WI38 (cell line): ENCODE data around the gene FAM53B.

Experiments used
- H3K4me3 ChIP-seq: 2 replicates; pipeline ENCODE4 v1.5.1; 2011; ENCODE audit warnings: low read depth, mild to moderate bottlenecking, control low read depth, low read length
- TF ChIP-seq, protein P1 (sequence below): IDR thresholded peaks from 2 replicates; pipeline ENCODE4 v1.5.1; 2012; ENCODE audit warnings: low read depth, mild to moderate bottlenecking, control low read depth, low read length

The FAM53B gene

DNA sequence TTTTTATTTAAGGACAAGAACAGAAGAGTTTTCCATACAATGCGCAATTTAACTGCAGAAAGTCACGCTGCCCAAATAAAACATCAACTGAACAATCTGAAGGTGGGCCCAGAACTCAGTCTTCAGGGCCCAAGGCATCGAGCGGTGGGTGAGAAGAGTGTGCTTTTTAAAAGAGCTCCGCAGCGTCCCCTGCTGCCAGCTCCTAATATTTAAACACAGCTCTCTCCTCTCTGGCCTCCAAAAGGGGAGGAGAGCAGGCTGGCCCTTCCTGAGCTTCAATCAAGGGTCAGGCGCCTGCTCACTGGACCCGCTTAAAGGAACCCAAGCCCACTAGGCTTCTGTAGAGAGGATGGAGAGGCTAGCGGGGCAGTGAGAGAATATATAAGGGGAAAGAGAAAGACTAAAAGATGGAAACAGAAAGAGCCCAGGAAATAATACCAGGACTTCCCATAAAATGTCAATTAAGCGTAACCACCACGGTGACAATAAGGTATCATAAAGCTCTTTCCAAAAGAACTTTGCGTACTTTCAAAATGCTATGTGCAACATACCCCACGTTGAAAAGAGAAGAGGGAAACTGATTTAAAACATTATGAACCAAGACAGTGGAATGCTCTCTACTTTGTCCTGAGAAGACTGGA is 2.8 kb downstream of the FAM53B start:
- TF ChIP-seq, protein P1, sequence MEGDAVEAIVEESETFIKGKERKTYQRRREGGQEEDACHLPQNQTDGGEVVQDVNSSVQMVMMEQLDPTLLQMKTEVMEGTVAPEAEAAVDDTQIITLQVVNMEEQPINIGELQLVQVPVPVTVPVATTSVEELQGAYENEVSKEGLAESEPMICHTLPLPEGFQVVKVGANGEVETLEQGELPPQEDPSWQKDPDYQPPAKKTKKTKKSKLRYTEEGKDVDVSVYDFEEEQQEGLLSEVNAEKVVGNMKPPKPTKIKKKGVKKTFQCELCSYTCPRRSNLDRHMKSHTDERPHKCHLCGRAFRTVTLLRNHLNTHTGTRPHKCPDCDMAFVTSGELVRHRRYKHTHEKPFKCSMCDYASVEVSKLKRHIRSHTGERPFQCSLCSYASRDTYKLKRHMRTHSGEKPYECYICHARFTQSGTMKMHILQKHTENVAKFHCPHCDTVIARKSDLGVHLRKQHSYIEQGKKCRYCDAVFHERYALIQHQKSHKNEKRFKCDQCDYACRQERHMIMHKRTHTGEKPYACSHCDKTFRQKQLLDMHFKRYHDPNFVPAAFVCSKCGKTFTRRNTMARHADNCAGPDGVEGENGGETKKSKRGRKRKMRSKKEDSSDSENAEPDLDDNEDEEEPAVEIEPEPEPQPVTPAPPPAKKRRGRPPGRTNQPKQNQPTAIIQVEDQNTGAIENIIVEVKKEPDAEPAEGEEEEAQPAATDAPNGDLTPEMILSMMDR, result peak; percentile 74
- no peak overlapping the region for H3K4me3 ChIP-seq

DNA sequence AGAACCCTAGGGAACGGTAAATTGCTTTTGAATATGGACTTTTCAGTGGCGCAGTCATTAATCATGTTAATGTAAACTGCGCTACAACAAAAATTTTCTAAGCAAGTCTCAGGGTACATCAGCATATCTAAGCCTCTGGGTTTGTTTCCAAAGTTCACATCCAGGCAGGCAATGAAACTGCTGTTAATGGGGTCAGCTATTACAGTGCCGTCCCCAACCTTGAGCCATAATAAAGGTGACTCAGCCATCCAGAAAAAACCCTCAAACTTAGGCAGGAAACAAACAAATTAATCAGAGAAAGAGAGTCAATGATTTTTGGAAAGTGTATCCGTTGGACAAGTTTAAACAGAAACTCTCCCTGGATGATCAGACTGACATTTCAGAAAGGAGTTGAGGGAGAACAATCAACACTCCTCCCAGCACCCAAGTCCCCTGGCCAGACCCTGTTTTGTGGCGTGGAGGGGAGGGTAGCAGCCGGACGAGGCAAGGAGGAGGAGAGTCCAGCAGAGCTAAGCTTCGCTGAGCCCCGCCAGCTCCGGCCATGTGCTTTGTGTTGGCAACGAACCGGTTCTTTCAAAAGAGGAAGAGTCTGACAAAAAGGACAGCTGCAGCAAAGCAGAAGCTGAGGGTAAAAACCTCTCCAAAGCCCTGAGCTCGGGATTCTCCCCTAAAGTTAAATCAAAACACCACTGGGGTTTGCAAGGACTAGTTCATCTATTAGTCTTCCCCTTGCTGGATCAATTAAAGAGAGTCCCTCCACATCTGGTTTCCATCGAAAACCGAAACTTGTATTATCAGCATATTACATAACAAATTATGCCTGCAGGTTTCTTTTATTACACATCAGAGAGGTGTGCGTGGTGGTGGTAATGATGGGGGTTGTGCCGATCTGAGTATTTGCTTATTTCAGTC is 3.6 kb downstream of the FAM53B start:
- TF ChIP-seq, protein P1, result no peak
- no peak overlapping the region for H3K4me3 ChIP-seq

DNA sequence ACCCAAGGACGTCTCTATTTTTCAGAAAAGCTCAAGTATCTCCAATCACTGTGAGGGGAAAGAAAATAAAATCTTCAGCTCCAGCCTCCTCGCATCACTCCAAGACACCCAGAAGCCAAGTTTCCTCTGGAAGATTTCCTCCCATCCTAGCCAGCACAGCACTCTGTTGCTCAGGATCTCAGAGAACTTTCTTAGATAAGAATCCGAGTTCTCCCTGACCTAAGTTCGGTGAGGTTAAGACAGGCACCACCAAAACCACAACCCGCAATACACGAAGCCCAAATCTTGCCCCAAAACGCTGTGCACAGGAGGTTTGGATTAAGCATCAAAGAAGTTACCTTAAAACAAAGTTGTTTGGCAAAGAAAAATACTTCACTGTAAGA is 4.2 kb downstream of the FAM53B start:
- TF ChIP-seq, protein P1, result no peak
- no peak overlapping the region for H3K4me3 ChIP-seq

DNA sequence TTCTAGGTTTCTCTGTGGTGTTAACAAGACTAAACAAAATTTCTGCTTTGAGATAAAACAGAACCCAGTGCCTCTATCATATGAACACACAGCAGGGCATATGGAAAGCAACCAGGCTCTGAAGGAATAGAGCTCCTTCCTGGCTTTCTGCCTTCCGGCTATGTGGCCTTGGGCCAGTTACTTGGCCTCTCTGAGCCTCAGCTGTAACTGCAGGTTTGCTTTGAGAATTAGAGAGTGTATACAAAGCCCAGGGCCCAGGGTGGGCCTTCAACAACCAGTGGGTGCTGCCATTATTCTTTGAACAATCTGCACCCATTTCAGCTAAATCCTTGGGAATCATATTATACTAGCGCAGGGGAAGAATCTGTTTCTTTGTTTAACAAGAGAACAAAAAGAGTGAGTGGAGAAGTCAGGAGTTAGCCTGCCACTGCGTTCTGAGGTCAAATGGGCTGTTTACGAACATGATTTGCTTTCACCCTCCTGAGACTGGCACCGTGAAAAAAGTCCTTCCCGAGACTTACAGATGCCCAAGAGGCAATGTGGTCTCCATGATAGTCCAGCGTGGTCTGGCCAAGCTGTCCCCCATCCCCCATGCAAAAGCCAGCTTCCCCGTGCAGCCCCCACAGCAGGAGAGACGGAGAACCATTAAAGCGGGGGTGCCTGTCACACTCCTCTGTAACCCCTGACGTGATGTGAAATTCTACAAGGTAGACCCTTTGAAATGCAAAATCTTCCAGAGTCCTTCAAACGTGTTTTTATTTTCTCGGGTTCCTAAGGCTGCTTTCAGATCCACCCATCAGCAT is 4.9 kb downstream of the FAM53B start:
- TF ChIP-seq, protein P1, result no peak
- H3K4me3 ChIP-seq, result no peak overlapping the region

DNA sequence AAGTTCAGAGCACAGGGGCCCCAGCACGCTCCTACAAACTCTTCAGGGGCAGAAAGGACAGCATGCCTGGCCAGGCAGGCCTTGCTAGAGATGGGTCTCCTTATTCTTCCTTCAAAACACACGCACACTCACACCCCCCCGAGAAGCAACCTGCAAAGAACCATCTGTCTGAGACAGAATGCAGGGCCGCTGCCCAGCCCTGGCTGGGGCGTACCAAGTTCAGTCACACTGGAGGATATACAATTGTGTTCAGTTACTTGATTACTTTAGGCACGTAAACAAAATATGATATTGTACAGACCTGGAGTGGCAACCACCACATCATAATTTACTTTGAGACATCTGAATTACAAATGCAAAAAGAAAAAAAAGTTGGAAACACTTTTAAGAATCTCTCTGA is 5.7 kb downstream of the FAM53B start:
- no peak overlapping the region for H3K4me3 ChIP-seq
- TF ChIP-seq, protein P1, result no peak

DNA sequence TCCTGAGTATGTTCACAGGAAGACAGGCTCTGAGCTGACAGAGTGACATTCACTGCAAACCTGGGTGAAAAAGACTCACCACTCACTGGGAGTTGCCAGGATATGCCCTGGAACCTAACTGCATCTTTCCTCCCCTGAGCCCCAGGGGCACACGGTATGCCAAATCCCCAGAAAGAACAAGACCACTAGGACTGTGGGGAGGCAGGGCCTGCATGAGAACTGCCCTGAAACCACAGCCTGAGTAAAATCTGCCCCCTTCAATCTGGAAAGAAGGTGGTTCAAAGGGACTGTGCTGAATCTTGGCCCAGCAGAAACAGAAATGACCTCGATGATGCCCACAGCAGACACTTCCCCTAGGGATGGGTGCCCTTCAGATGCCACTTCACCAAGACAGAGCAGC is 6.5 kb downstream of the FAM53B start:
- TF ChIP-seq, protein P1, result no peak
- H3K4me3 ChIP-seq, result no peak overlapping the region
